ENCODE measurements around the gene RAB5A. TPM values are rescaled to one million over a fixed set of nuclear protein-coding genes. Genes with fewer than 3 reads are reported as not detected.
A peak's percentile ranks its signal among the peaks of the same experiment; 100 is the strongest.
"Not testable (repeated sequence)": the region's sequence is repeated elsewhere in the genome, so short reads cannot be mapped to it uniquely, and the experiment has no call there.

The RAB5A gene
- polyA plus RNA-seq, 6 donors from 2014 or later, result 22.6 to 42.0 (median 35.5) TPM

GRCh38 chr3:19959505-19959904, 12.6 kb downstream of the RAB5A start:
- no peak for DNase-seq
- no peak for ATAC-seq (ENCODE audit: low read depth in 2 of 2)
- peaks cover 17 to 61% (median 56%) of the 10 kb centered on the region in 3 donors for H3K4me1 Mint-ChIP-seq
- peaks cover 0 to 2% (median 0%) of the 10 kb centered on the region in 7 donors for H3K9me3 Mint-ChIP-seq
- no peak overlapping the region for H3K4me3 Mint-ChIP-seq
- no peaks in the 10 kb centered on the region for H3K27me3 Mint-ChIP-seq
- peaks cover 4 to 6% of the 10 kb centered on the region in 2 donors for H3K36me3 Mint-ChIP-seq
- H3K27ac Mint-ChIP-seq, result no peak overlapping the region

- Mint-ChIP-seq H3K27me3 (no peaks in the 10 kb centered on the region), H3K9me3 (no peaks in the 10 kb centered on the region), H3K4me1 (peaks cover 14 to 73% (median 55%) of the 10 kb centered on the region in 3 donors), H3K4me3 (no peak overlapping the region), H3K36me3 (peaks cover under 1 to 3% of the 10 kb centered on the region in 2 donors), H3K27ac (no peak overlapping the region)
- ATAC-seq (ENCODE audit: low read depth in 2 of 2) (no peak), DNase-seq (no peak)
Observed at GRCh38 chr3:19960696-19961095, 13.8 kb downstream of the RAB5A start.

- no peak overlapping the region for H3K4me3 Mint-ChIP-seq
- ATAC-seq (ENCODE audit: low read depth in 2 of 2), result no peak
Observed at GRCh38 chr3:19961960-19962359, 15.1 kb downstream of the RAB5A start.

GRCh38 chr3:19967208-19967607, 20.3 kb downstream of the RAB5A start:
- H3K36me3 Mint-ChIP-seq, result peaks cover 6 to 8% of the 10 kb centered on the region in 2 donors
- no peak overlapping the region for H3K4me3 Mint-ChIP-seq
- no peaks in the 10 kb centered on the region for H3K27me3 Mint-ChIP-seq
- no peaks in the 10 kb centered on the region for H3K9me3 Mint-ChIP-seq
- H3K27ac Mint-ChIP-seq, result no peak overlapping the region
- H3K4me1 Mint-ChIP-seq, result peaks cover 19 to 59% (median 54%) of the 10 kb centered on the region in 3 donors
- DNase-seq, result no peak
- no peak for ATAC-seq (ENCODE audit: low read depth in 2 of 2)

More at GRCh38 chr3:19961960-19962359, 15.1 kb downstream of the RAB5A start:
- Mint-ChIP-seq H3K9me3 (no peaks in the 10 kb centered on the region), H3K27me3 (no peaks in the 10 kb centered on the region), H3K27ac (no peak overlapping the region), H3K4me1 (peaks cover 18 to 83% (median 62%) of the 10 kb centered on the region in 3 donors), H3K36me3 (peaks cover 0 to 8% of the 10 kb centered on the region in 2 donors)
- DNase-seq, result no peak

- Mint-ChIP-seq H3K27me3 (no peaks in the 10 kb centered on the region), H3K36me3 (peaks cover 8 to 12% of the 10 kb centered on the region in 2 donors), H3K9me3 (no peaks in the 10 kb centered on the region), H3K27ac (peak overlapping the region in 4 of 6 donors; percentile 31 to 67 (median 54)), H3K4me1 (peaks cover 23 to 59% (median 48%) of the 10 kb centered on the region in 3 donors), H3K4me3 (no peak overlapping the region)
- ATAC-seq (ENCODE audit: low read depth in 2 of 2) (no peak), DNase-seq (no peak)
Observed at GRCh38 chr3:19967812-19968211, 20.9 kb downstream of the RAB5A start.

GRCh38 chr3:19970327-19970726, 23.4 kb downstream of the RAB5A start:
- no peak overlapping the region for H3K4me3 Mint-ChIP-seq
- H3K36me3 Mint-ChIP-seq, result peaks cover 16 to 22% of the 10 kb centered on the region in 2 donors
- no peak for DNase-seq
- H3K27me3 Mint-ChIP-seq, result no peaks in the 10 kb centered on the region
- no peaks in the 10 kb centered on the region for H3K9me3 Mint-ChIP-seq
- H3K4me1 Mint-ChIP-seq, result peaks cover 27 to 46% (median 31%) of the 10 kb centered on the region in 3 donors
- no peak for ATAC-seq (ENCODE audit: low read depth in 2 of 2)
- peak overlapping the region in 1 of 6 donors; percentile 44 for H3K27ac Mint-ChIP-seq

- ATAC-seq (ENCODE audit: low read depth in 2 of 2) (no peak), DNase-seq (no peak)
- H3K36me3 Mint-ChIP-seq, result peaks cover 8 to 30% of the 10 kb centered on the region in 2 donors
- no peaks in the 10 kb centered on the region for H3K9me3 Mint-ChIP-seq
- H3K27ac Mint-ChIP-seq, result no peak overlapping the region
- no peak overlapping the region for H3K4me3 Mint-ChIP-seq
- peaks cover 14 to 35% (median 20%) of the 10 kb centered on the region in 3 donors for H3K4me1 Mint-ChIP-seq
- no peaks in the 10 kb centered on the region for H3K27me3 Mint-ChIP-seq
Observed at GRCh38 chr3:19972054-19972453, 25.2 kb downstream of the RAB5A start.

GRCh38 chr3:19988904-19989303, 42.0 kb downstream of the RAB5A start:
- DNase-seq; H3K4me3 Mint-ChIP-seq; H3K4me1 Mint-ChIP-seq; H3K9me3 Mint-ChIP-seq; ATAC-seq (ENCODE audit: low read depth in 2 of 2); H3K27me3 Mint-ChIP-seq; H3K27ac Mint-ChIP-seq: not testable (repeated sequence)
- H3K36me3 Mint-ChIP-seq, result peaks cover 13 to 19% of the 10 kb centered on the region in 2 donors

- Mint-ChIP-seq H3K27ac (no peak overlapping the region), H3K4me3 (no peak overlapping the region), H3K9me3 (peaks cover 0 to 5% (median 0%) of the 10 kb centered on the region in 7 donors), H3K27me3 (no peaks in the 10 kb centered on the region), H3K4me1 (peaks cover 0 to 5% (median 5%) of the 10 kb centered on the region in 3 donors), H3K36me3 (no peaks in the 10 kb centered on the region)
- ATAC-seq (ENCODE audit: low read depth in 2 of 2) (no peak), DNase-seq (no peak)
Observed at GRCh38 chr3:19994796-19995195, 47.9 kb downstream of the RAB5A start.

GRCh38 chr3:19997502-19997901, 50.6 kb downstream of the RAB5A start:
- no peak for ATAC-seq (ENCODE audit: low read depth in 2 of 2)
- Mint-ChIP-seq H3K27ac (no peak overlapping the region), H3K27me3 (no peaks in the 10 kb centered on the region), H3K4me3 (no peak overlapping the region), H3K36me3 (no peaks in the 10 kb centered on the region), H3K9me3 (peaks cover 0 to 5% (median 0%) of the 10 kb centered on the region in 7 donors), H3K4me1 (no peaks in the 10 kb centered on the region)
- DNase-seq, result no peak

GRCh38 chr3:20001932-20002331, 55.0 kb downstream of the RAB5A start:
- Mint-ChIP-seq H3K36me3 (no peaks in the 10 kb centered on the region), H3K27me3 (no peaks in the 10 kb centered on the region), H3K4me3 (no peak overlapping the region), H3K4me1 (no peaks in the 10 kb centered on the region), H3K9me3 (peaks cover 0 to 3% (median 0%) of the 10 kb centered on the region in 7 donors), H3K27ac (no peak overlapping the region)
- ATAC-seq (ENCODE audit: low read depth in 2 of 2) (no peak), DNase-seq (no peak)

- H3K4me3 Mint-ChIP-seq, result no peak overlapping the region
- no peaks in the 10 kb centered on the region for H3K4me1 Mint-ChIP-seq
- no peak for ATAC-seq (ENCODE audit: low read depth in 2 of 2)
- no peak overlapping the region for H3K27ac Mint-ChIP-seq
- no peaks in the 10 kb centered on the region for H3K27me3 Mint-ChIP-seq
- no peaks in the 10 kb centered on the region for H3K36me3 Mint-ChIP-seq
- H3K9me3 Mint-ChIP-seq, result no peaks in the 10 kb centered on the region
- no peak for DNase-seq
Observed at GRCh38 chr3:20007960-20008359, 61.1 kb downstream of the RAB5A start.

- H3K4me3 Mint-ChIP-seq, result no peak overlapping the region
- H3K4me1 Mint-ChIP-seq, result no peaks in the 10 kb centered on the region
- no peaks in the 10 kb centered on the region for H3K36me3 Mint-ChIP-seq
- DNase-seq, result no peak
- no peak for ATAC-seq (ENCODE audit: low read depth in 2 of 2)
- no peaks in the 10 kb centered on the region for H3K9me3 Mint-ChIP-seq
- H3K27ac Mint-ChIP-seq, result no peak overlapping the region
- no peaks in the 10 kb centered on the region for H3K27me3 Mint-ChIP-seq
Observed at GRCh38 chr3:20008646-20009045, 61.7 kb downstream of the RAB5A start.

- H3K27me3 Mint-ChIP-seq, result no peaks in the 10 kb centered on the region
- no peaks in the 10 kb centered on the region for H3K9me3 Mint-ChIP-seq
- no peaks in the 10 kb centered on the region for H3K36me3 Mint-ChIP-seq
- no peak for ATAC-seq (ENCODE audit: low read depth in 2 of 2)
- DNase-seq, result no peak
- no peaks in the 10 kb centered on the region for H3K4me1 Mint-ChIP-seq
- H3K27ac Mint-ChIP-seq, result peak within 1 kb of the TSS in 1 of 6 donors; percentile 44
- no peak within 1 kb of the TSS for H3K4me3 Mint-ChIP-seq
Observed at GRCh38 chr3:20012164-20012563, 65.3 kb downstream of the RAB5A start, which contains the start of gene PP2D1. Gene PP2D1, minus strand, starts transcription at chr3:20012264. Its CDS starts 192 bp downstream, at chr3:20012072.

- no peaks in the 10 kb centered on the region for H3K36me3 Mint-ChIP-seq
- no peaks in the 10 kb centered on the region for H3K9me3 Mint-ChIP-seq
- ATAC-seq (ENCODE audit: low read depth in 2 of 2), result no peak
- H3K27me3 Mint-ChIP-seq, result no peaks in the 10 kb centered on the region
- peak overlapping the region in 1 of 8 donors; percentile 17 for H3K4me3 Mint-ChIP-seq
- H3K27ac Mint-ChIP-seq, result no peak overlapping the region
- DNase-seq, result no peak
- H3K4me1 Mint-ChIP-seq, result no peaks in the 10 kb centered on the region
Observed at GRCh38 chr3:20013396-20013795, 66.5 kb downstream of the RAB5A start.
